HG03460 (cell line): ENCODE data around the gene ZNF620.
"Not testable (repeated sequence)": the region's sequence is repeated elsewhere in the genome, so short reads cannot be mapped to it uniquely, and the experiment has no call there.

ENCODE experiments used
- ATAC-seq: cut with Tn5 transposase; IDR thresholded peaks from one replicate; pipeline ENCODE4 v1.9.1; 2021; ENCODE audit not compliant: unreplicated experiment

Gene ZNF620

GRCh38 chr3:40505599-40506462 is at the start of gene ZNF620:
ZNF620 (plus strand) TSS chr3:40506039; CDS start chr3:40506353, 314 bp downstream.
- ATAC-seq: peak; percentile 85

- ATAC-seq: no peak
Measured at GRCh38 chr3:40456279-40456939, 49.4 kb upstream of the ZNF620 start.

- ATAC-seq: peak; percentile 62
Measured at GRCh38 chr3:40456940-40457823, 48.7 kb upstream of the ZNF620 start, which contains the start of gene RPL14. RPL14 (plus strand) TSS chr3:40457339; CDS start chr3:40457472, 133 bp downstream.

GRCh38 chr3:40458473-40458872 is 47.4 kb upstream of the ZNF620 start:
- no peak for ATAC-seq

- not testable (repeated sequence) for ATAC-seq
Measured at GRCh38 chr3:40460481-40460880, 45.4 kb upstream of the ZNF620 start.

- no peak for ATAC-seq
Measured at GRCh38 chr3:40461161-40461560, 44.7 kb upstream of the ZNF620 start.

- not testable (repeated sequence) for ATAC-seq
Measured at GRCh38 chr3:40462838-40463237, 43.0 kb upstream of the ZNF620 start.

- ATAC-seq: no peak
Measured at GRCh38 chr3:40463579-40463978, 42.3 kb upstream of the ZNF620 start.

GRCh38 chr3:40464339-40465110 is 41.3 kb upstream of the ZNF620 start:
- no peak for ATAC-seq

- ATAC-seq: no peak
Measured at GRCh38 chr3:40465111-40465407, 40.8 kb upstream of the ZNF620 start.

GRCh38 chr3:40465456-40465855 is 40.4 kb upstream of the ZNF620 start:
- no peak for ATAC-seq

- ATAC-seq: no peak
Measured at GRCh38 chr3:40468018-40468417, 37.8 kb upstream of the ZNF620 start.

GRCh38 chr3:40470701-40471100 is 35.1 kb upstream of the ZNF620 start:
- ATAC-seq: no peak

GRCh38 chr3:40476478-40477470 is 29.1 kb upstream of the ZNF620 start, which contains the start of gene ZNF619:
ZNF619 (plus strand) TSS chr3:40477122; CDS start chr3:40477980, 858 bp downstream.
- ATAC-seq: peak; percentile 90

GRCh38 chr3:40477666-40478065 is 28.2 kb upstream of the ZNF620 start:
- no peak for ATAC-seq

- no peak for ATAC-seq
Measured at GRCh38 chr3:40487172-40487571, 18.7 kb upstream of the ZNF620 start.

- no peak for ATAC-seq
Measured at GRCh38 chr3:40490916-40491315, 14.9 kb upstream of the ZNF620 start.

- ATAC-seq: no peak
Measured at GRCh38 chr3:40494698-40495097, 11.1 kb upstream of the ZNF620 start.

GRCh38 chr3:40497288-40497687 is 8.6 kb upstream of the ZNF620 start:
- no peak for ATAC-seq
